Activated CD4-positive, alpha-beta T cell treated with anti-CD3 and anti-CD28 coated beads, Interleukin-2, Interleukin-4, amounts not matched to agents 100 ng/mL and 50 ng/mL, durations not matched to agents 16 hours and 8 hours (primary cell): ENCODE measurements around the gene FAM180A.
"Not testable (repeated sequence)": the region's sequence is repeated elsewhere in the genome, so short reads cannot be mapped to it uniquely, and the experiment has no call there.

Experiments used
- DNase-seq: peaks from one replicate; pipeline ENCODE4 v3.0.0-alpha.2; 2020; ENCODE audit warnings: low spot score

Gene FAM180A

GRCh38 chr7:135741905-135742304, 6.7 kb downstream of the FAM180A start:
- DNase-seq = no peak

- DNase-seq = no peak
Measured at GRCh38 chr7:135740889-135741288, 7.7 kb downstream of the FAM180A start.

GRCh38 chr7:135737306-135737647, 11.3 kb downstream of the FAM180A start:
- DNase-seq = not testable (repeated sequence)

- no peak for DNase-seq
Measured at GRCh38 chr7:135736586-135737305, 11.9 kb downstream of the FAM180A start.

GRCh38 chr7:135734343-135734689, 14.3 kb downstream of the FAM180A start:
- no peak for DNase-seq

- no peak for DNase-seq
Measured at GRCh38 chr7:135733603-135734342, 14.8 kb downstream of the FAM180A start.

- no peak for DNase-seq
Measured at GRCh38 chr7:135731131-135731530, 17.5 kb downstream of the FAM180A start.

- no peak for DNase-seq
Measured at GRCh38 chr7:135729230-135729629, 19.4 kb downstream of the FAM180A start.

GRCh38 chr7:135728136-135728669, 20.4 kb downstream of the FAM180A start, which contains the start of gene SLC13A4:
SLC13A4 (minus strand) TSS chr7:135728186; CDS start chr7:135727496, 690 bp downstream.
- no peak for DNase-seq

GRCh38 chr7:135726911-135727673, 21.5 kb downstream of the FAM180A start:
- DNase-seq = no peak

- DNase-seq = no peak
Measured at GRCh38 chr7:135726276-135726788, 22.3 kb downstream of the FAM180A start.

- DNase-seq = no peak
Measured at GRCh38 chr7:135723411-135723810, 25.2 kb downstream of the FAM180A start.

GRCh38 chr7:135721198-135721820, 27.3 kb downstream of the FAM180A start:
- no peak for DNase-seq

- DNase-seq = no peak
Measured at GRCh38 chr7:135719688-135720087, 28.9 kb downstream of the FAM180A start.

- no peak for DNase-seq
Measured at GRCh38 chr7:135718794-135719437, 29.7 kb downstream of the FAM180A start.

GRCh38 chr7:135718219-135718618, 30.4 kb downstream of the FAM180A start:
- DNase-seq = no peak

GRCh38 chr7:135717693-135718092, 30.9 kb downstream of the FAM180A start:
- no peak for DNase-seq

GRCh38 chr7:135716677-135717238, 31.9 kb downstream of the FAM180A start:
- DNase-seq = no peak

GRCh38 chr7:135715673-135716072, 32.9 kb downstream of the FAM180A start:
- no peak for DNase-seq

- no peak for DNase-seq
Measured at GRCh38 chr7:135715055-135715522, 33.5 kb downstream of the FAM180A start.

- DNase-seq = no peak
Measured at GRCh38 chr7:135714534-135715009, 34.0 kb downstream of the FAM180A start.
